Dendritic cell treated with granulocyte-macrophage colony-stimulating factor and Interleukin-4, amounts not matched to agents 40 ng/mL and 50 ng/mL, for 4 days (primary cell): ENCODE results near the gene SH2D3C.

Experiments used
- H3K27ac Mint-ChIP-seq: one replicate; pipeline ENCODE4 v1.8.0; 2022; ENCODE audit warnings: mild to moderate bottlenecking, mixed read lengths
- H3K27me3 Mint-ChIP-seq: one replicate; pipeline ENCODE4 v1.8.0; 2022; ENCODE audit warnings: mild to moderate bottlenecking, mixed read lengths
- H3K36me3 Mint-ChIP-seq: one replicate; pipeline ENCODE4 v1.8.0; 2022; ENCODE audit warnings: low read depth, mixed read lengths
- H3K4me1 Mint-ChIP-seq: one replicate; pipeline ENCODE4 v1.8.0; 2022; ENCODE audit warnings: low read depth, mixed read lengths
- H3K4me3 Mint-ChIP-seq: one replicate; pipeline ENCODE4 v1.8.0; 2022; ENCODE audit warnings: mild to moderate bottlenecking, moderate library complexity, mixed read lengths
- H3K9me3 Mint-ChIP-seq: one replicate; pipeline ENCODE4 v1.8.0; 2022; ENCODE audit warnings: mixed read lengths
- intact Hi-C: fragments of 100-400 bp; cut with micrococcal nuclease; formaldehyde crosslinking; loops from one replicate; pipeline ENCODE4 v1.15.0; 2022

SH2D3C gene

GRCh38 chr9:127728808-127729207 is 49.7 kb downstream of the SH2D3C start:
- Mint-ChIP-seq H3K9me3 (no peaks in the 10 kb centered on the region), H3K4me3 (no peak overlapping the region), H3K36me3 (peaks cover 43% of the 10 kb centered on the region), H3K27ac (no peak overlapping the region), H3K4me1 (peaks cover 13% of the 10 kb centered on the region), H3K27me3 (peaks cover 7% of the 10 kb centered on the region)
- intact Hi-C loops, result no loop called here

GRCh38 chr9:127726871-127727270 is 51.6 kb downstream of the SH2D3C start:
- Mint-ChIP-seq H3K4me3 (no peak overlapping the region), H3K27ac (no peak overlapping the region)
- intact Hi-C loops, result no loop called here

GRCh38 chr9:127724012-127724411 is 54.5 kb downstream of the SH2D3C start:
- no peaks in the 10 kb centered on the region for H3K36me3 Mint-ChIP-seq
- peaks cover 12% of the 10 kb centered on the region for H3K27me3 Mint-ChIP-seq
- no peak overlapping the region for H3K4me3 Mint-ChIP-seq
- no peaks in the 10 kb centered on the region for H3K9me3 Mint-ChIP-seq
- H3K4me1 Mint-ChIP-seq, result peaks cover 18% of the 10 kb centered on the region
- intact Hi-C loops, result no loop called here
- no peak overlapping the region for H3K27ac Mint-ChIP-seq

More at GRCh38 chr9:127726871-127727270, 51.6 kb downstream of the SH2D3C start:
- no peaks in the 10 kb centered on the region for H3K4me1 Mint-ChIP-seq
- peaks cover 10% of the 10 kb centered on the region for H3K27me3 Mint-ChIP-seq
- peaks cover 24% of the 10 kb centered on the region for H3K36me3 Mint-ChIP-seq
- no peaks in the 10 kb centered on the region for H3K9me3 Mint-ChIP-seq

GRCh38 chr9:127723444-127723843 is 55.0 kb downstream of the SH2D3C start:
- H3K27me3 Mint-ChIP-seq, result peaks cover 12% of the 10 kb centered on the region
- H3K27ac Mint-ChIP-seq, result no peak overlapping the region
- no peaks in the 10 kb centered on the region for H3K36me3 Mint-ChIP-seq
- H3K4me1 Mint-ChIP-seq, result peaks cover 18% of the 10 kb centered on the region
- H3K4me3 Mint-ChIP-seq, result no peak overlapping the region
- no peaks in the 10 kb centered on the region for H3K9me3 Mint-ChIP-seq
- intact Hi-C loops, result no loop called here

DNA sequence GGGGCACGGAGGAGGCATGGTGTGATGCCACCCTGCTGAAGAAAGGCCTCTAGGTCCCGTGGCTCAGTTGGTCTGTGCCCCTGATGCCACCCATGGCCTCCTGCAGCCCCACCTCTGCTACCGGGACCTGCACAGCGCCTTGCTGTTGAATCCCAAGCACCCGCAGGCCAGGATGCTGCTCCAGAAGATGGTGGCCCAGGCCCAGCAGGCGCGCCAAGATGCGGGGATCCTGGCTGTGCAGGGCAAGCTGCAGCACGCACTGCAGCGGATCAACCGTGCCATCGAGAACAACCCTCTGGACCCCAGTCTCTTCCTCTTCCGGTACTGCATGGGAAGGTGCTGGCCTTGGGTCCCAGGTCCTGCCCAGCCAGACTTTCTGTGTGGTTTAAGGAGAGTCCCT is 55.5 kb downstream of the SH2D3C start:
- Mint-ChIP-seq H3K36me3 (no peaks in the 10 kb centered on the region), H3K4me1 (peaks cover 18% of the 10 kb centered on the region), H3K9me3 (no peaks in the 10 kb centered on the region), H3K27ac (no peak overlapping the region), H3K4me3 (no peak overlapping the region), H3K27me3 (peaks cover 12% of the 10 kb centered on the region)
- intact Hi-C loops, result no loop called here

- intact Hi-C loops, result no loop called here
- Mint-ChIP-seq H3K27ac (no peak overlapping the region), H3K9me3 (no peaks in the 10 kb centered on the region), H3K4me3 (no peak overlapping the region), H3K27me3 (peaks cover 12% of the 10 kb centered on the region), H3K36me3 (no peaks in the 10 kb centered on the region), H3K4me1 (peaks cover 18% of the 10 kb centered on the region)
These were observed 56.3 kb downstream of the SH2D3C start for GRCh38 chr9:127722055-127722745.

GRCh38 chr9:127721391-127721821 is 57.1 kb downstream of the SH2D3C start:
- peaks cover 12% of the 10 kb centered on the region for H3K27me3 Mint-ChIP-seq
- H3K4me3 Mint-ChIP-seq, result no peak overlapping the region
- H3K9me3 Mint-ChIP-seq, result no peaks in the 10 kb centered on the region
- no peak overlapping the region for H3K27ac Mint-ChIP-seq
- peaks cover 18% of the 10 kb centered on the region for H3K4me1 Mint-ChIP-seq
- intact Hi-C loops, result no loop called here
- no peaks in the 10 kb centered on the region for H3K36me3 Mint-ChIP-seq

GRCh38 chr9:127720865-127721227 is 57.6 kb downstream of the SH2D3C start:
- intact Hi-C loops, result no loop called here
- peaks cover 12% of the 10 kb centered on the region for H3K27me3 Mint-ChIP-seq
- no peak overlapping the region for H3K4me3 Mint-ChIP-seq
- no peaks in the 10 kb centered on the region for H3K36me3 Mint-ChIP-seq
- no peaks in the 10 kb centered on the region for H3K9me3 Mint-ChIP-seq
- H3K4me1 Mint-ChIP-seq, result peaks cover 22% of the 10 kb centered on the region
- H3K27ac Mint-ChIP-seq, result no peak overlapping the region

- Mint-ChIP-seq H3K4me1 (peaks cover 24% of the 10 kb centered on the region), H3K4me3 (no peak overlapping the region), H3K27me3 (peaks cover 12% of the 10 kb centered on the region), H3K36me3 (peaks cover 5% of the 10 kb centered on the region), H3K27ac (peak overlapping the region; percentile 18), H3K9me3 (no peaks in the 10 kb centered on the region)
- intact Hi-C loops, result no loop called here
These were observed 58.2 kb downstream of the SH2D3C start for GRCh38 chr9:127720031-127720864.

DNA sequence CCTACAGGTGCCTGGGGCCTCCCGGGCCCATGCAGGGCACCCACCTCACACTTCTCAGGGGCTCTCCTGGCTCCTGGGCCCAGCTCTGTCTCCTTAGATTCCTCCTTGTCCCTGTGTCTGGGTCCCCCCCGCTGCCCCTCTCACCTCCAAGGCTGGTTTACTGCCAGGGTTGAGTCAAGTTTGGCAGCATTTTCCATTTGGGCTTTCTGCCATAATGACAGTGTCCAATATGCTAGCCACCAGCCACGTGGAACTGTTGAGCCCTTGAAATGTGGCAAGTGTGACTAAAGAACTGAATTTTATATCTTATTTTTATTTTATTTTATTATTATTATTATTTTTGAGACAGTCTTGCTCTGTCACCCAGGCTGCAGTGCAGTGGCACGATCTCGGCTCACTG is 60.7 kb downstream of the SH2D3C start:
- Mint-ChIP-seq H3K9me3 (no peaks in the 10 kb centered on the region), H3K27ac (no peak overlapping the region), H3K4me1 (peaks cover 30% of the 10 kb centered on the region), H3K27me3 (peaks cover 8% of the 10 kb centered on the region), H3K4me3 (no peak overlapping the region), H3K36me3 (peaks cover 8% of the 10 kb centered on the region)
- intact Hi-C loops, result no loop called here

DNA sequence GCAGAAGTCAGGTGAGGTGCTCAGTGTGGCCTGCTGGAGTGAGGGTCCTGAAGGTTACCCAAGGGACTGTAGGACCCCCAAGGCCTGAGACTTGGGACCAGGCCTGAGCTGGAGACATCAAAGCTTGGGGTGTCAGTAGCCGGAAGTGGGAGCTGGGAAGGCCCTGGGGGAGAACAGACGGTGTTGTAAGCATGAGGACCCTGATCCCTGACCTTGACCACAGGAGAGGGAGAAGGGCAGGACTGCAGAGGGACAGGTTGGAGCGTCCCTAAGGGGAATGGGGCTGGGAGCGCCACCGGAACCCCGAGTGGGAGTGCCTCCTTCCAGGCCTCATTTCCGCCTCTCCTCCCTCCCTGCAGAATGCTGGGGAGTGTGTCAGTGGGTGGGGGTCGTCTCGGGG is 62.1 kb downstream of the SH2D3C start:
- Mint-ChIP-seq H3K27ac (peak overlapping the region; percentile 90), H3K9me3 (no peaks in the 10 kb centered on the region), H3K36me3 (peaks cover 21% of the 10 kb centered on the region), H3K4me1 (peaks cover 43% of the 10 kb centered on the region), H3K27me3 (peaks cover 9% of the 10 kb centered on the region), H3K4me3 (no peak overlapping the region)
- intact Hi-C loops, result no loop called here

- Mint-ChIP-seq H3K9me3 (no peaks in the 10 kb centered on the region), H3K27me3 (peaks cover 13% of the 10 kb centered on the region), H3K4me1 (peaks cover 42% of the 10 kb centered on the region), H3K4me3 (peak within 1 kb of the TSS; percentile 98), H3K27ac (peak within 1 kb of the TSS; percentile 90), H3K36me3 (peaks cover 21% of the 10 kb centered on the region)
- intact Hi-C loops, result loop anchor here (1.0 kb wide), 2 partner anchors 16 to 19 kb away; no protein-coding TSS in a partner anchor
These were observed 62.8 kb downstream of the SH2D3C start, which contains the start of the genes PTRH1 and TTC16 for GRCh38 chr9:127715470-127716337. PTRH1 (minus strand) TSS chr9:127715663; CDS start chr9:127715639, 24 bp downstream. TTC16 (plus strand) TSS chr9:127716079; CDS start chr9:127716146, 67 bp downstream.

DNA sequence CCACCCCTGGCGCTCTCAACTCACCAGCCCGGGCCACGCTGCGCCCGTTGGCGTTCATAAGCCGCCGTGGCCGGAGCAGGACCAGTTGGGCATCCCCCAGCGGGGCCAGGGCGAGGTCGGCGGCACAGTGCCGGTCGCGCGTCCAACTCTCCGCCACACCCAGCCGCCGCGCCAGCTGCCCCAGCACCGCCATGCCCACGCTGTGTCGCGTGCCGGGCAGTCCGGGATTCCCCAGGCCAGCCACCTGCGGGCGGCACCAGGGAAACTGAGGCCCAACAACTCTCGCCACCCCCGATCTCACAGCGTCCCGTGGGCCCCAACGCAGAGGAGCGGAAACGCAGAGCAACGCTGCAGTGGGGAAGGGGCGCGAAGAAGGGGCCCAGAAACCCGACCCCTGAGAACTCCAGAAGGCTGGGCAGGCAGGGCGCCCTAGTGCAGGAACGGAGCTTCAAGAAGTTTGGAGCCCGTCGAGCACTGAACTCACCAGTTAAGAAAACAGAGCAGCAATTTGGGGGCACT is 63.5 kb downstream of the SH2D3C start:
- H3K27ac Mint-ChIP-seq, result peak overlapping the region; percentile 90
- H3K27me3 Mint-ChIP-seq, result peaks cover 18% of the 10 kb centered on the region
- peaks cover 38% of the 10 kb centered on the region for H3K4me1 Mint-ChIP-seq
- H3K9me3 Mint-ChIP-seq, result no peaks in the 10 kb centered on the region
- intact Hi-C loops, result loop anchor here (1.0 kb wide), 2 partner anchors 16 to 19 kb away; no protein-coding TSS in a partner anchor
- H3K36me3 Mint-ChIP-seq, result peaks cover 21% of the 10 kb centered on the region
- peak overlapping the region; percentile 98 for H3K4me3 Mint-ChIP-seq
